Liver (tissue), 3 donors: ENCODE data around the gene RNGTT.

Source experiments
- EGR1 ChIP-seq, 2 donors: IDR thresholded peaks; 2 replicates each; pipeline ENCODE4 v1.6.1; 2016 to 2018; ENCODE audit warnings: antibody characterized with exemption in 2 of 2, low read depth in 2 of 2
- GABPA ChIP-seq, 2 donors: IDR thresholded peaks in 1 of 2; conservative IDR thresholded peaks in 1 of 2; 2 replicates each; pipeline ENCODE4 v1.6.1; 2016; ENCODE audit warnings: antibody characterized with exemption in 2 of 2, mild to moderate bottlenecking in 1 of 2, moderate library complexity in 1 of 2
- TAF1 ChIP-seq: conservative IDR thresholded peaks from 2 replicates; pipeline ENCODE4 v1.6.1; 2016; ENCODE audit warnings: antibody characterized with exemption, mild to moderate bottlenecking
- YY1 ChIP-seq: IDR thresholded peaks from 2 replicates; pipeline ENCODE4 v1.6.1; 2016; ENCODE audit warnings: antibody characterized with exemption, mild to moderate bottlenecking
- TF ChIP-seq, protein P1 (sequence below): fragments of 150-350 bp; IDR thresholded peaks from 2 replicates; pipeline ENCODE4 v1.5.1; 2017; ENCODE audit warnings: improper control_type of control experiment, low read depth, low read length; ENCODE audit not compliant: missing input control
- donor health status: healthy.
- donor health status: healthy.

DNA sequence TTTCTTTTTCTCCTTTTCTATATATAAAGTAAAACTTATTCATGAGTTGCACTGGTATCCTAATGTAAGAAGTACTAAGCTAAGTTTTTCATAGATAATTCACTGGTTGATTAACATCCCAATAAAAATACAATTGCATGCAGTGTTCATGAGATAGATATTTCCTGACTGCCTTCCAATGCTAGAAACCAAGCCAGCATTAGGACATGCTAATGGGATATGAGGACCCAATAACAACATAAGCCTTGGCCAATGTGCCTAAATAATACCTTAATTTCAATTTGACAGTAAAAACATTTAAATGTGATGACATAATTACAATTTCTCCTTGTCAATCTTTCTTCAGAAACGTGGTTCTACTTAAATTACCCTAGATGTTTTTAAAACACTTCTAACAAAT is 152.7 kb downstream of the RNGTT start:
- TF ChIP-seq, protein P1, sequence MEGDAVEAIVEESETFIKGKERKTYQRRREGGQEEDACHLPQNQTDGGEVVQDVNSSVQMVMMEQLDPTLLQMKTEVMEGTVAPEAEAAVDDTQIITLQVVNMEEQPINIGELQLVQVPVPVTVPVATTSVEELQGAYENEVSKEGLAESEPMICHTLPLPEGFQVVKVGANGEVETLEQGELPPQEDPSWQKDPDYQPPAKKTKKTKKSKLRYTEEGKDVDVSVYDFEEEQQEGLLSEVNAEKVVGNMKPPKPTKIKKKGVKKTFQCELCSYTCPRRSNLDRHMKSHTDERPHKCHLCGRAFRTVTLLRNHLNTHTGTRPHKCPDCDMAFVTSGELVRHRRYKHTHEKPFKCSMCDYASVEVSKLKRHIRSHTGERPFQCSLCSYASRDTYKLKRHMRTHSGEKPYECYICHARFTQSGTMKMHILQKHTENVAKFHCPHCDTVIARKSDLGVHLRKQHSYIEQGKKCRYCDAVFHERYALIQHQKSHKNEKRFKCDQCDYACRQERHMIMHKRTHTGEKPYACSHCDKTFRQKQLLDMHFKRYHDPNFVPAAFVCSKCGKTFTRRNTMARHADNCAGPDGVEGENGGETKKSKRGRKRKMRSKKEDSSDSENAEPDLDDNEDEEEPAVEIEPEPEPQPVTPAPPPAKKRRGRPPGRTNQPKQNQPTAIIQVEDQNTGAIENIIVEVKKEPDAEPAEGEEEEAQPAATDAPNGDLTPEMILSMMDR = no peak
- TF ChIP-seq TAF1 = no peak
- TF ChIP-seq EGR1 (IDR thresholded peaks at IDR 0.05; ENCODE audit: low read depth in 2 of 2) = no peak
- no peak for TF ChIP-seq YY1
- no peak for TF ChIP-seq GABPA (IDR thresholded peaks at IDR 0.05 in 1 of 2, conservative IDR thresholded peaks at IDR 0.05 in 1 of 2)
